ELF-1 (cell line): ENCODE data around the gene KLHL25.
"Not testable (repeated sequence)": the region's sequence is repeated elsewhere in the genome, so short reads cannot be mapped to it uniquely, and the experiment has no call there.

Experiments
- DNase-seq: peaks from one replicate; pipeline ENCODE4 v3.0.0-alpha.2; 2016; ENCODE audit warnings: low read depth, low spot score

KLHL25 gene

GRCh38 chr15:85804481-85805170 is 9.9 kb upstream of the KLHL25 start:
- DNase-seq: no peak

- DNase-seq: not testable (repeated sequence)
These were observed 7.9 kb upstream of the KLHL25 start for GRCh38 chr15:85802617-85803016.

- DNase-seq: peak; percentile 42
These were observed 5.9 kb upstream of the KLHL25 start for GRCh38 chr15:85800478-85801123.

- DNase-seq: not testable (repeated sequence)
These were observed 1.6 kb upstream of the KLHL25 start for GRCh38 chr15:85796371-85796770.

- DNase-seq: no peak
These were observed 896 bp upstream of the KLHL25 start for GRCh38 chr15:85795337-85796305.

- peak; percentile 53 for DNase-seq
These were observed 806 bp downstream of the KLHL25 start for GRCh38 chr15:85793641-85794597.

- DNase-seq: no peak
These were observed 1.7 kb downstream of the KLHL25 start for GRCh38 chr15:85792912-85793590.

GRCh38 chr15:85792102-85792731 is 2.5 kb downstream of the KLHL25 start:
- no peak for DNase-seq

GRCh38 chr15:85789496-85789875 is 5.2 kb downstream of the KLHL25 start:
- no peak for DNase-seq

- DNase-seq: peak; percentile 32
These were observed 5.8 kb downstream of the KLHL25 start for GRCh38 chr15:85788771-85789495.

GRCh38 chr15:85786781-85787114 is 8.0 kb downstream of the KLHL25 start:
- no peak for DNase-seq

GRCh38 chr15:85785887-85786780 is 8.6 kb downstream of the KLHL25 start:
- DNase-seq: no peak

GRCh38 chr15:85782064-85782463 is 12.7 kb downstream of the KLHL25 start:
- DNase-seq: no peak

GRCh38 chr15:85781099-85781498 is 13.6 kb downstream of the KLHL25 start:
- no peak for DNase-seq

GRCh38 chr15:85780225-85780985 is 14.3 kb downstream of the KLHL25 start:
- no peak for DNase-seq

- DNase-seq: no peak
These were observed 15.5 kb downstream of the KLHL25 start for GRCh38 chr15:85779249-85779648.

- DNase-seq: no peak
These were observed 16.5 kb downstream of the KLHL25 start for GRCh38 chr15:85778107-85778776.
